Activated CD8-positive, alpha-beta memory T cell treated with anti-CD3 and anti-CD28 coated beads, Interleukin-2, amount 10 ng/mL, durations not matched to agents 7 days and 5 days (primary cell): ENCODE measurements around the gene SOX18. TPM values are rescaled to one million over a fixed set of nuclear protein-coding genes. Genes with fewer than 3 reads are reported as not detected.

Experiments
- ATAC-seq: fragments of 150-1000 bp; cut with Tn5 transposase; one replicate; pipeline ENCODE4 v1.10.0; 2021; ENCODE audit warnings: moderate library complexity
- CTCF ChIA-PET: fragments of 350-600 bp; sonication (Branson Sonifier 250); formaldehyde crosslinking; loops from one replicate; lab custom pipeline; 2021; ENCODE audit warnings: antibody characterized with exemption; lab: Charles Lee
- DNase-seq: peaks from one replicate; pipeline ENCODE4 v3.0.0-alpha.2; 2020
- H3K27ac Mint-ChIP-seq: one replicate; pipeline ENCODE4 v1.8.0; 2021; ENCODE audit warnings: mild to moderate bottlenecking, mixed read lengths
- H3K27me3 Mint-ChIP-seq: one replicate; pipeline ENCODE4 v1.8.0; 2021; ENCODE audit warnings: mixed read lengths
- H3K36me3 Mint-ChIP-seq: one replicate; pipeline ENCODE4 v1.8.0; 2021; ENCODE audit warnings: mild to moderate bottlenecking, mixed read lengths
- H3K4me1 Mint-ChIP-seq: one replicate; pipeline ENCODE4 v1.8.0; 2021; ENCODE audit warnings: mixed read lengths
- H3K4me3 Mint-ChIP-seq: one replicate; pipeline ENCODE4 v1.8.0; 2021; ENCODE audit warnings: mild to moderate bottlenecking, moderate library complexity, mixed read lengths
- H3K9me3 Mint-ChIP-seq: one replicate; pipeline ENCODE4 v1.8.0; 2022; ENCODE audit warnings: low read depth, mixed read lengths
- total RNA-seq, 2 experiments: library from RNA; stranded (reverse); gene quantifications; one replicate each; pipeline ENCODE4 v1.2.3, GENCODE V29; 2021

Gene SOX18
- total RNA-seq, 2 experiments from 2014 or later: 0.20 to 1.8 TPM

- no peak overlapping the region for H3K27ac Mint-ChIP-seq
- DNase-seq: no peak
- CTCF ChIA-PET: interaction anchor here (1.0 to 7.1 kb wide), 7 partner anchors 8 to 533 kb away, joined by 3 to 63 read pairs (median 3); partner anchors contain the start of genes OPRL1 and RGS19
- H3K4me3 Mint-ChIP-seq: no peak overlapping the region
- H3K4me1 Mint-ChIP-seq: peaks cover 51% of the 10 kb centered on the region
- H3K27me3 Mint-ChIP-seq: no peaks in the 10 kb centered on the region
- H3K9me3 Mint-ChIP-seq: no peaks in the 10 kb centered on the region
- ATAC-seq: no peak
- H3K36me3 Mint-ChIP-seq: peaks cover 14% of the 10 kb centered on the region
Measured at GRCh38 chr20:64070244-64070993, 21.0 kb upstream of the SOX18 start.

GRCh38 chr20:64069614-64070243 lies 20.3 kb upstream of the SOX18 start:
- Mint-ChIP-seq H3K27ac (no peak overlapping the region), H3K27me3 (no peaks in the 10 kb centered on the region), H3K4me3 (no peak overlapping the region), H3K4me1 (peaks cover 56% of the 10 kb centered on the region), H3K36me3 (peaks cover 11% of the 10 kb centered on the region), H3K9me3 (no peaks in the 10 kb centered on the region)
- ATAC-seq (no peak), DNase-seq (no peak)
- CTCF ChIA-PET: interaction anchor here (1.0 to 7.1 kb wide), 8 partner anchors 9 to 532 kb away, joined by 3 to 63 read pairs (median 4); partner anchors contain the start of genes OPRL1 and RGS19

- Mint-ChIP-seq H3K27me3 (no peaks in the 10 kb centered on the region), H3K9me3 (no peaks in the 10 kb centered on the region), H3K27ac (no peak overlapping the region), H3K4me1 (peaks cover 57% of the 10 kb centered on the region), H3K4me3 (no peak overlapping the region), H3K36me3 (peaks cover 7% of the 10 kb centered on the region)
- ATAC-seq (no peak), DNase-seq (no peak)
- CTCF ChIA-PET: interaction anchor here (1.0 to 7.1 kb wide), 7 partner anchors 9 to 531 kb away, joined by 3 to 63 read pairs (median 6); partner anchors contain the start of genes OPRL1 and RGS19
Measured at GRCh38 chr20:64069209-64069613, 19.8 kb upstream of the SOX18 start.

GRCh38 chr20:64068386-64069208 lies 19.2 kb upstream of the SOX18 start:
- DNase-seq (no peak), ATAC-seq (no peak)
- CTCF ChIA-PET: interaction anchor here (1.2 to 7.1 kb wide), 4 partner anchors 10 to 43 kb away, joined by 3 to 63 read pairs (median 9); partner anchors contain the start of genes OPRL1 and RGS19
- Mint-ChIP-seq H3K4me3 (no peak overlapping the region), H3K4me1 (peaks cover 59% of the 10 kb centered on the region), H3K36me3 (peaks cover 5% of the 10 kb centered on the region), H3K9me3 (no peaks in the 10 kb centered on the region), H3K27me3 (no peaks in the 10 kb centered on the region), H3K27ac (no peak overlapping the region)

- H3K4me1 Mint-ChIP-seq: peaks cover 58% of the 10 kb centered on the region
- peak overlapping the region; percentile 70 for H3K27ac Mint-ChIP-seq
- ATAC-seq (no peak), DNase-seq (no peak)
- peaks cover 2% of the 10 kb centered on the region for H3K36me3 Mint-ChIP-seq
- no peak overlapping the region for H3K4me3 Mint-ChIP-seq
- CTCF ChIA-PET: interaction anchor here (1.6 to 7.1 kb wide), 2 partner anchors 11 to 28 kb away, joined by 6 to 63 read pairs; partner anchors contain the start of genes OPRL1 and RGS19
- no peaks in the 10 kb centered on the region for H3K9me3 Mint-ChIP-seq
- H3K27me3 Mint-ChIP-seq: no peaks in the 10 kb centered on the region
Measured at GRCh38 chr20:64067733-64068307, 18.4 kb upstream of the SOX18 start.

GRCh38 chr20:64067005-64067632 lies 17.7 kb upstream of the SOX18 start:
- Mint-ChIP-seq H3K27me3 (no peaks in the 10 kb centered on the region), H3K27ac (peak overlapping the region; percentile 70), H3K9me3 (no peaks in the 10 kb centered on the region), H3K4me1 (peaks cover 55% of the 10 kb centered on the region), H3K36me3 (no peaks in the 10 kb centered on the region), H3K4me3 (no peak overlapping the region)
- CTCF ChIA-PET: interaction anchor here (0.7 to 7.1 kb wide), 5 partner anchors 10 to 54 kb away, joined by 3 to 63 read pairs (median 9); partner anchors contain the start of genes OPRL1 and RGS19
- no peak for ATAC-seq
- no peak for DNase-seq

GRCh38 chr20:64065974-64066343 lies 16.5 kb upstream of the SOX18 start:
- Mint-ChIP-seq H3K4me3 (peak overlapping the region; percentile 44), H3K27ac (peak overlapping the region; percentile 90), H3K9me3 (no peaks in the 10 kb centered on the region), H3K36me3 (no peaks in the 10 kb centered on the region), H3K27me3 (no peaks in the 10 kb centered on the region), H3K4me1 (peaks cover 57% of the 10 kb centered on the region)
- ATAC-seq (peak; percentile 72), DNase-seq (peak; percentile 95)
- CTCF ChIA-PET: interaction anchor here (1.0 to 7.1 kb wide), 8 partner anchors 9 to 291 kb away, joined by 3 to 63 read pairs (median 7); partner anchors contain the start of genes OPRL1, PRPF6, RGS19 and SAMD10

GRCh38 chr20:64065062-64065973 lies 15.9 kb upstream of the SOX18 start:
- Mint-ChIP-seq H3K4me1 (peaks cover 57% of the 10 kb centered on the region), H3K27ac (peak overlapping the region; percentile 90), H3K4me3 (peak overlapping the region; percentile 44), H3K36me3 (no peaks in the 10 kb centered on the region), H3K9me3 (no peaks in the 10 kb centered on the region), H3K27me3 (no peaks in the 10 kb centered on the region)
- DNase-seq (no peak), ATAC-seq (no peak)
- CTCF ChIA-PET: interaction anchor here (0.8 to 7.1 kb wide), 9 partner anchors 8 to 290 kb away, joined by 3 to 63 read pairs (median 5); partner anchors contain the start of genes OPRL1, PRPF6, RGS19 and SAMD10

- Mint-ChIP-seq H3K27me3 (no peaks in the 10 kb centered on the region), H3K9me3 (no peaks in the 10 kb centered on the region), H3K4me1 (peaks cover 57% of the 10 kb centered on the region), H3K27ac (peak overlapping the region; percentile 85), H3K36me3 (no peaks in the 10 kb centered on the region), H3K4me3 (peak overlapping the region; percentile 85)
- CTCF ChIA-PET: interaction anchor here (1.0 to 7.1 kb wide), 4 partner anchors 9 to 84 kb away, joined by 3 to 63 read pairs (median 14); partner anchors contain the start of genes OPRL1, RGS19 and SAMD10
- ATAC-seq: no peak
- DNase-seq: no peak
Measured at GRCh38 chr20:64064145-64064698, 14.8 kb upstream of the SOX18 start.

GRCh38 chr20:64063389-64064144 lies 14.1 kb upstream of the SOX18 start:
- H3K36me3 Mint-ChIP-seq: no peaks in the 10 kb centered on the region
- ATAC-seq: no peak
- peak overlapping the region; percentile 85 for H3K4me3 Mint-ChIP-seq
- H3K9me3 Mint-ChIP-seq: no peaks in the 10 kb centered on the region
- peak overlapping the region; percentile 85 for H3K27ac Mint-ChIP-seq
- no peaks in the 10 kb centered on the region for H3K27me3 Mint-ChIP-seq
- peaks cover 58% of the 10 kb centered on the region for H3K4me1 Mint-ChIP-seq
- no peak for DNase-seq
- CTCF ChIA-PET: interaction anchor here (0.8 to 7.4 kb wide), 9 partner anchors 9 to 90 kb away, joined by 3 to 133 read pairs (median 5); partner anchors contain the start of genes C20orf204, LKAAEAR1, OPRL1 and PRPF6
